Rectal smooth muscle tissue (tissue), 1 donor: ENCODE measurements around the gene VWA3A.
"Not testable (repeated sequence)": the region's sequence is repeated elsewhere in the genome, so short reads cannot be mapped to it uniquely, and the experiment has no call there.

Experiments used
- H3K27ac ChIP-seq: one replicate; pipeline ENCODE4 v1.7.0; 2013; ENCODE audit warnings: low read depth, low read length, inconsistent platforms
- H3K27me3 ChIP-seq: one replicate; pipeline ENCODE4 v1.7.0; 2013; ENCODE audit warnings: low read length; ENCODE audit not compliant: control insufficient read depth, insufficient read depth
- H3K36me3 ChIP-seq: one replicate; pipeline ENCODE4 v1.7.0; 2013; ENCODE audit warnings: low read length; ENCODE audit not compliant: control insufficient read depth, insufficient read depth
- H3K4me1 ChIP-seq: one replicate; pipeline ENCODE4 v1.7.0; 2013; ENCODE audit warnings: low read length; ENCODE audit not compliant: control insufficient read depth, insufficient read depth
- H3K4me3 ChIP-seq: one replicate; pipeline ENCODE4 v1.7.0; 2013; ENCODE audit warnings: low read length
- H3K9ac ChIP-seq: one replicate; pipeline ENCODE4 v1.7.0; 2013; ENCODE audit warnings: low read length

VWA3A gene

DNA sequence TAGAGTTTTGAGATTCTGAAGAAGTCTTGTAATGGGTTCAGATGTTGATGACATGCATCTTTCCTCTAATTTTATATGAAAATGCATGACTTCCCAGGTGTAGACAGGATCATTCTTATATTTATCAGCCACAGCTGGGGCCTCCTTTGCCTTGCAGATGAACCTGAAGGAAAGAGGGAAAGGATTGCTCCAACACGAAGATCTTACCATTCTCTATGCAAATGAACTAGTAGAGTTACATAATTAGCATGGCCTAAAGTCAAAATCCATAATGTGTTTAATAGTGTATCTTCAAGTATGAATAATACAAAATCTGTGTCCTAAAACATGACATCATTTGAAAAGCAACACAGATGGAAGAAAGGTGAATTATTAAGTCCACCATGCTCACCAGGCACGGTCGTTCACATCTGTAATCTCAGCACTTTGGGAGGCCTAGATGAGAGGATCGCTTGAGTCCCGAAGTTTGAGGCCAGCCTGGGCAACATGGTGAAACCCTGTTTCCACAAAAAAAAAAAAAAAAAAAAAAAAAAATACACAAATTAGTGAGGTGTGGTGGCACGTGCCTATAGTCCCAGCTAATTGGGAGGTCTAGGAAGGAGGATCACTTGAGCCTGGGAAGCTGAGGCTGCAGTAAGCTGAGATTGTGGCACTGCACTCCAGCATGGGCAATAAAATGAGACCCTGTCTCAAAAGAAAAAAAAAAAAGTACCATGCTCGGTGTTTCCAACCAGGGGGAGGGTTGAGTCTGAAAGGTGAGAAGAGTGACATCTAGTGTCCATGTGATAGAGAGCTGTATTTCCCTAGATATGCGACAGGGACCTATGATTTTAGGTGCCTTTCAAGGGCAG lies 6.3 kb downstream of the VWA3A start:
- Histone ChIP-seq H3K27me3 (no peaks in the 10 kb centered on the region), H3K36me3 (no peaks in the 10 kb centered on the region), H3K4me3 (no peak overlapping the region), H3K4me1 (no peaks in the 10 kb centered on the region), H3K27ac (no peak overlapping the region), H3K9ac (no peak overlapping the region)

DNA sequence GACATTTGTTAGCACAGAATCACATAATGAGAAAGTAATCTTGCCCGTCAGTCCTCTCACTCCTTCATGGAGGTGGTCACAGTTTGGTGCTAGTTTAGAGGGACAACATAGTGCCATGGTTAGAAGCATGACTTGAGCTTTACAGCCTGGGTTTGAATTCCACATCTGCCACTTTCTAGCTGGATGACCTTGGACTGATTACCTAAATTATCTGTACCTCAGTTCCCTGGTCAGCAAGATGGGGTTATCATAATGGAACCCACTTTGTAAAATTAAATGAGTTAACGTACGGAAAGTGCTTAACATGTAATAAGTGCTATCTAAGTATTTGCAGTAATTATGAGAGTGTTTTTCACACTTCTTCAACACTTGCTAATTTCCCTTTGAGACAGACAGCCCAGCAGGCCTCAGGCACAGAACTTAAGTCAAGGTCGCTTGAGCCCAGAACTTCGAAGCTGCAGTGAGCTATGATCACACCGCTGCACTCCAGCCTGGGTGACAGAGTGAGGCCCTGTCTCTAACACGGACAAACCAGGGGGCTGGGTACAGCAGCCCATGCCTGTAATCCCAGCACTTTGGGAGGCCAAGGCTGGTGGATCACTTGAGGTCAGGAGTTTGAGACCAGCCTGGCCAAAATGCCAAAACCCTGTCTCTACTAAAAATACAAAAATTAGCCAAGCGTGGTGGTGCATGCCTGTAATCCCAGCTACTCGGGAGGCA lies 7.1 kb downstream of the VWA3A start:
- Histone ChIP-seq H3K4me3 (no peak overlapping the region), H3K4me1 (no peaks in the 10 kb centered on the region)

DNA sequence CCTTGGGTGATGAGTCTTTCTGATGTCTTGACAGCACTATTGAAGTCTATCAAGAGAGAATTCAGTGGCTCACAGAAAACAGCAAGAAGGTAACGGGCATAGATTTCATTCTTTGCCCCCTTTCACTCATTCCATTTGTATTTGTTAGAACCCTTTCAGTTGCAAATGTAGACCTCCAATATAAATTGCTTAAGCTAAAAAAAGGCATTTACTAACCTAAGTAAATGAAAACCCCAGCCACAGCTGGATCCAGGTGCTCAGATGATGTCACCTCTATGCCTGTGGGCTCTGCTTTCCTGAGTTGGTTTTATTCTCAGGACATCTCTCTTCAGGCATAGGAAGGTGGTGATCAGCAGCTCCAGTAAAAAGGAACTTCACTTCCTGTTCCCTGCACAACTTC lies 11.1 kb downstream of the VWA3A start:
- Histone ChIP-seq H3K27me3 (no peaks in the 10 kb centered on the region), H3K4me1 (no peaks in the 10 kb centered on the region), H3K4me3 (no peak overlapping the region), H3K36me3 (no peaks in the 10 kb centered on the region), H3K9ac (no peak overlapping the region), H3K27ac (no peak overlapping the region)

More for the DNA sequence above, 7.1 kb downstream of the VWA3A start:
- no peaks in the 10 kb centered on the region for H3K27me3 ChIP-seq
- no peak overlapping the region for H3K9ac ChIP-seq
- H3K27ac ChIP-seq = no peak overlapping the region
- H3K36me3 ChIP-seq = no peaks in the 10 kb centered on the region

DNA sequence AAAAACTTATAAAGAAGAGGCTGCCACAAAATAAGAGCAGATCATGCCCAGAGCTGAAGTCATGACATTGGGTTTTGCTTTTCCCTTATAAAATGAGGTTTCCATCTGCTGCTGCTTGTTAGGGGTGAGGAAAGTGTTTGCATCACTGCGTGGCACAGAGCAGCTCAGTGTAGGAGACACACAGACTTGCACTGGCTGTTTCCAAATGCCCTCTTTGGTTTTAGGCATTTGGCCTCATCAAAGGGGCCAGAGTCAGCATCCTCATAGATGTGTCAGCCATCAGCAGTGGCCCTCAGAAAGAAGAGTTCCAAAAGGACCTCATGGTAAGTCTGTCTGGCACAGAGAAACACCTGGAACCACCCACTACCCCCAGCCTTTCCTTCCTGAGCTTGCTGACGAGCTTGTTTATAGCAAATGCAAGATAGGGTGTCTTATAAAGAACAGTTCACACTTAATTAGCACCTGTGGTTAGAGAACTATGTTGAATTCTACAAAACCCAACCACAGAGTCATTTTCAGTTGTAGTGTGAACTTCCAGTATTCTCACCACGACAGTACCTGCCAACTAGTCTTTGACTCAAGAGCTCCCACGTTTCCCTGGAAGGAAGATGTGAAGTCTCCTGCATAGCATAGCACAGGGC lies 17.0 kb downstream of the VWA3A start:
- Histone ChIP-seq H3K27me3 (no peaks in the 10 kb centered on the region), H3K9ac (no peak overlapping the region), H3K4me3 (no peak overlapping the region), H3K4me1 (no peaks in the 10 kb centered on the region), H3K36me3 (no peaks in the 10 kb centered on the region), H3K27ac (no peak overlapping the region)

DNA sequence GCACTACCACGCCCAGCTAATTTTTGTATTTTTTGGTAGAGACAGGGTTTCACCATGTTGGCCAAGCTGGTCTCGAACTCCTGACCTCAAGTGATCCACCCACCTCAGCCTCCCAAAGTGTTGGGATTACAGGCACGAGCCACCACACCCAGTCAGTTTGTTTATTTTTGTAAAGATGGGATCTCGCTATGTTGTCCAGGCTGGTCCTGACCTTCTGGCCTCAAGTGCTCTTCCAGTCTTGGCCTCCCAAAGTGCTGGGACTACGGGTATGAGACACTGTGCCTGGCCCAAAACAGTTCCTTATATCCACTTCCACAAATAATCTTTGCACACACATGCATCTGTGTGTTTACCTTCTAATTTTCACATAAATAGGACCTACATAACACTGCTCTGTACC lies 19.3 kb downstream of the VWA3A start:
- H3K36me3 ChIP-seq, H3K27ac ChIP-seq, H3K4me3 ChIP-seq, H3K9ac ChIP-seq, H3K27me3 ChIP-seq, H3K4me1 ChIP-seq: not testable (repeated sequence)

DNA sequence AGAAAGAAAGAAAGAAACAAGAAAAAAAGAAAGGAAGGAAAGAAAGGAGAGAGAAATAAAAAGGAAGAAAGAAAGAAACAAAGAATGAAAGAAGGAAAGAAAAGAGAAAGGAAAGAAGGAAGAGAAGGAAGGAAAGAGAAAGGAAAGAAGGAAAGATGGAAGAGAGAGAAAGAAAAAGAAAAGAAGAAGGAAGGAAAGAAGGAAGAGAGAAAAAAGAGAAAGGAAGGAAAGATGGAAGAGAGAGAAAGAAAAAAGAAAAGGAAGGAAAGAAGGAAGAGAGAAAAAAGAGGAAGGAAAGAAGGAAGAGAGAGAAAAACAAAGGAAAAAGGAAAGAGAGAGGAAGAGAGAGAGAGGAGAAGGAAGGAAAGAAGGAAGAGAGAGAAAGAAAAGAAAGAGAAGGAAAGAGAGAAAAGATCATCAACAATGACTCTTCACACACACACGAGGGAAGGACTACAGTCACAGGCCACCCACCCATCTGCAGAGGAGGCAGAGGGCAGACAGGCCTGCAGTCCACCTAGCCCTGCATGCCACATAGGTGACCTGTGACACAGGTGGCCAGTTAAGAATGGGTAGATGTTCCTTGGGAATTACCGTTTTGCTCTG lies 23.9 kb downstream of the VWA3A start:
- no peak overlapping the region for H3K4me3 ChIP-seq
- no peaks in the 10 kb centered on the region for H3K36me3 ChIP-seq
- no peak overlapping the region for H3K9ac ChIP-seq
- H3K27ac ChIP-seq = no peak overlapping the region
- no peaks in the 10 kb centered on the region for H3K27me3 ChIP-seq
- no peaks in the 10 kb centered on the region for H3K4me1 ChIP-seq

DNA sequence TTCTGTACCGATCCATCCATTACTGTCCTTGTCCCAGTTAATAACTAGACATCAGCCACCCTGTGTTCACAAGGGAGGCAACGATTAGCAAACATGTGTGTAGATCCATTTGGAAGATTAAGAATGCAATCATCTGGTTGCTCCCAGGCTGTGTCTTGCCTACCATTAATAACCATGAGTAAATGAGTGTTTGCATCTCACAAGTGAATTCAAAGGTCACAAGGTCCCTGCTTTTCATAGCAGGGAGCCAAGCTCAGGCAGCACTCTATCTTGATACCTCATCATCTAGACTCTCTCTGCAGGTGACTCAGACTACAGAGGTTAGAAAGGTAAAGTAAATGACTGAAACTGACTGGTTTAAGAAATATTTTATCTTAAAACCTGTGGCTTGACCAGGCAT lies 25.3 kb downstream of the VWA3A start:
- Histone ChIP-seq H3K9ac (no peak overlapping the region), H3K27ac (no peak overlapping the region), H3K36me3 (no peaks in the 10 kb centered on the region), H3K4me3 (no peak overlapping the region), H3K27me3 (no peaks in the 10 kb centered on the region), H3K4me1 (no peaks in the 10 kb centered on the region)

DNA sequence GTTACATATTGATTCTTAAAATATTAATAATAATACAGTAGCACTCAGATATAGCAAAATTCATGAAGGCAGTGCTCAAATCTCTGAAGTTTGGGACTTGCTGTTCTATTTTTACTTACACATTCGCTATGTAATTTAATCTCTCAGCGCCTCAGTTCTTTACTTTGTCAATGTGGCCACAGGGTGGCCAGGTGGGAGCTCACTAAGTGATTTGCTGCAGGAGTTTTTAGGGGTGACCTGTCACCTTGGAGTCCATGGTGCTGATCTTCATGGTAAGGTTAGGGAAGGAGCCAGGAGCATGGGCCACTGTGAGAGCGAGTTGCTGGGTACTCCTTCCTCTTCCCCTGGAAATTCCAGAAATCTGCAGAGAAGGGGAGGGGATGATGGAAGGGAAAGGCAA lies 28.1 kb downstream of the VWA3A start:
- no peak overlapping the region for H3K4me3 ChIP-seq
- no peaks in the 10 kb centered on the region for H3K27me3 ChIP-seq
- no peaks in the 10 kb centered on the region for H3K36me3 ChIP-seq
- no peaks in the 10 kb centered on the region for H3K4me1 ChIP-seq
- H3K9ac ChIP-seq = no peak overlapping the region
- no peak overlapping the region for H3K27ac ChIP-seq

DNA sequence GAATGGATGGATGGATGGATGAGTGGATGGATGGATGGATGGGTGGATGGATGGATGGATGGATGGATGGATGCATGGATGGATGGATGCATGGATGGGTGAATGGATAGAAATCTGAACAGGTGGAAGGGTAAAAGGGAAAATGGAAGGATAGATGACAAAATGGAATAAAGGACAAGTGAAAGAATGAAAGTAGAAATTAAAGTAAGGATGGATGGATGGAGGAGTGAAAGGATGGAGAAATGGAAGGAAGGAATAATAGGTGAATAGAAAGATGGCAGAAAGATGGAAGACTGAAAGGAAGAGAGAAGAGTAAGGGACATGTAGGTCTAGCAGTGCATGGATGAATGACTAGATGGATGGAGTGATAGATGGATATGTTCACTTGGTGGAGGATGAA lies 29.9 kb downstream of the VWA3A start:
- H3K36me3 ChIP-seq = no peaks in the 10 kb centered on the region
- no peak overlapping the region for H3K9ac ChIP-seq
- H3K4me1 ChIP-seq = no peaks in the 10 kb centered on the region
- no peak overlapping the region for H3K27ac ChIP-seq
- no peaks in the 10 kb centered on the region for H3K27me3 ChIP-seq
- H3K4me3 ChIP-seq = no peak overlapping the region

DNA sequence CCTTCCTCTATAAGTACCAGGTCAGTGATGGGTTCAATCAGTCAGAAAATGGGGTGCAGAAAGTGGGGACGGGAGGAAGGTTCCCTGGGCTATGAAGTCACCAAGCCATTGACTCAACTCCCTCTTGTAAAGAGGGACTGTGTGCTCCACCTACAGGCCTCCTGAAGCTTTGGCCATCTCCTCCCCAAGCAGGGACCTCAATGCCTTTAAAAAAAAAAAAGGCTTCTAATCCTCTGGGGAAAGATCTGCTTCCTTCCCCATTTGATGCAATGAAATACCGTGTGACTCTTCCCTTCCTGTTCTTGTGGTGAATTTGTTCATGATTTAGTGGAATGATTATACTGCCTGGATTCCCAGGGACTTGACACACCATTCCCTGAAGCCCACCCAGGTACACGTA lies 30.8 kb downstream of the VWA3A start:
- no peaks in the 10 kb centered on the region for H3K36me3 ChIP-seq
- H3K27me3 ChIP-seq = no peaks in the 10 kb centered on the region
- H3K4me3 ChIP-seq = no peak overlapping the region
- no peaks in the 10 kb centered on the region for H3K4me1 ChIP-seq
- no peak overlapping the region for H3K9ac ChIP-seq
- H3K27ac ChIP-seq = no peak overlapping the region

DNA sequence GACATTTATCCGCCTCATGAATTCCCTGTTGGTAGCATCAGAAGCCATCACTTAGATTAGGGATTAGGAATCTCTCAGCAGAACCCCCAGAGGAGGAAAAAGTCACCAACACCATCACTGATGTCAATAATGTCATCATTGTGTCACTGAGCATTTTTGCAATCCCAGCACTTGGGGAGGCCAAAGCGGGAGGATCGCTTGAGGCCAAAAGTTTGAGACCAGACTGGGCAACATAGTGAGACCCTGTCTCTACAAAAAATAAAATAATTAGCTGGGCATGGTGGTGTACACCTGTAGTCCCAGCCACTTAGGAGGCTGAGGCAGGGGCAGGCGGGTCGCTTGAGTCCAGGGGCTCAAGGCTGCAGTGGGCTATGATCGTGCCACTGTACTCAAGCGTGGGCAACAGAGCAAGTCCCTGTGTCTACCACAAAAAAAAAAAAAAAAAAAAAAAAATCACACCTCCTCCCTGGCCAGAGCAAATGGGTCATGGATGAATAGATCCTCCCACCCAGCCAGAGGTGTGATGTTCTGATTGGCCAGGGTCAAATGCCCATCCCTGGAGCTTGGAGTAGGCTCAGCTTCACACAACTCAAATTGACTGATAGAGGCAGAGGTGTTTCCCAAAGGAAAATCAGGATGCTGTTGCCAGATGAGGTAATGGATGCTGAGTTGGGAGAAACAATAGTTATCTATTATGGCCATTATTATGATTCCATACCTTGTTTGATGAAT lies 31.6 kb downstream of the VWA3A start:
- no peak overlapping the region for H3K27ac ChIP-seq
- H3K9ac ChIP-seq = no peak overlapping the region
- no peaks in the 10 kb centered on the region for H3K36me3 ChIP-seq
- H3K27me3 ChIP-seq = no peaks in the 10 kb centered on the region
- no peaks in the 10 kb centered on the region for H3K4me1 ChIP-seq
- no peak overlapping the region for H3K4me3 ChIP-seq
